ENCODE results near the gene CFAP210. TPM values are rescaled to one million over a fixed set of nuclear protein-coding genes. Genes with fewer than 3 reads are reported as not detected.

Gene CFAP210
- total and polyA plus RNA-seq, 2 experiments from 2014 or later: 3.7 TPM; not detected in 1

DNA sequence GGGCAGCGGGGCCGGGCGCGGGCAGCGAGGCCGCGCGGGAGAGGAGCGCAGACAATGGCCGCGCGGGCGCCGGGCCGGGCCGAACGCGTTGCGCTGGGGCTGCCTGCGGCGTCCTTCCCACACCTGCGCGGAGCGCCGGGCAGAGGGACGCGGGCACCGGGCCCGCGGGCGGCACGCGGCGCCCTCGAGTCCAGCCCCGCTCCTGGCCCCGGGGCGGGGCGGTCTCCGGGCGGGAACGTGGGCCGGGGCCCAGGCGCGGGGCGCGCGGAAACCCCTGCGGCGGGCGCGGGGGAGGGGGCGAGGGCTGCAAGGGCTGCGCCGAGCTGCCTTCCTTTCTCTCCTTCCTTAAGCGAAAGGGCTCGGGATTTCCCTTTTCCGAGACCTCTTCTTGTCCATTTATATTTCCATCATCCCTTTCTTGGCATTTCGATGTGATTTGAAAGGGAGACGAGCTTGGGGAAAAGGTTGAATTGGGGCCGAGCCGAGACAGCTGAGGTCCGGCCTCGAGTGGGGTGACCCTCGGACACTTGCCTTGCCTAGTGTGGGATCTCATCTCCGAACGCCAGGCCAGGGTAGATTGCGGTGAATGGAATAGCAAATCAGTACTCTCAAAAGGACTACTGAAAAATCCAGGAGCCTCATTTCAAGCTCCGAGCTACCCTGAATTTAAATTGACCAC lies 40.1 kb upstream of the CFAP210 start:
- peaks cover 26% of the 10 kb centered on the region for H3K4me1 Mint-ChIP-seq
- TF ChIP-seq ZNF331 (CRISPR knock-in tag; IDR thresholded peaks at IDR 0.05; ENCODE audit: low read depth) (no peak), EZH2phosphoT487 (IDR thresholded peaks at IDR 0.05; ENCODE audit: unreplicated experiment) (no peak), JUNB (IDR thresholded peaks at IDR 0.05; ENCODE audit: unreplicated experiment) (no peak), CREB1 (CRISPR knock-in tag; IDR thresholded peaks at IDR 0.05; ENCODE audit: low read depth) (no peak), NANOG (IDR thresholded peaks at IDR 0.05; ENCODE audit: borderline replicate concordance) (no peak), STAT1 (IDR thresholded peaks at IDR 0.05; ENCODE audit: unreplicated experiment) (no peak), POLR2AphosphoS5 (IDR thresholded peaks at IDR 0.05; ENCODE audit: low read depth) (no peak), ZNF114 (CRISPR knock-in tag; IDR thresholded peaks at IDR 0.05) (no peak), EZH2 (IDR thresholded peaks at IDR 0.05; ENCODE audit: low read depth, unreplicated experiment) (no peak)
- TF ChIP-seq, protein P1, sequence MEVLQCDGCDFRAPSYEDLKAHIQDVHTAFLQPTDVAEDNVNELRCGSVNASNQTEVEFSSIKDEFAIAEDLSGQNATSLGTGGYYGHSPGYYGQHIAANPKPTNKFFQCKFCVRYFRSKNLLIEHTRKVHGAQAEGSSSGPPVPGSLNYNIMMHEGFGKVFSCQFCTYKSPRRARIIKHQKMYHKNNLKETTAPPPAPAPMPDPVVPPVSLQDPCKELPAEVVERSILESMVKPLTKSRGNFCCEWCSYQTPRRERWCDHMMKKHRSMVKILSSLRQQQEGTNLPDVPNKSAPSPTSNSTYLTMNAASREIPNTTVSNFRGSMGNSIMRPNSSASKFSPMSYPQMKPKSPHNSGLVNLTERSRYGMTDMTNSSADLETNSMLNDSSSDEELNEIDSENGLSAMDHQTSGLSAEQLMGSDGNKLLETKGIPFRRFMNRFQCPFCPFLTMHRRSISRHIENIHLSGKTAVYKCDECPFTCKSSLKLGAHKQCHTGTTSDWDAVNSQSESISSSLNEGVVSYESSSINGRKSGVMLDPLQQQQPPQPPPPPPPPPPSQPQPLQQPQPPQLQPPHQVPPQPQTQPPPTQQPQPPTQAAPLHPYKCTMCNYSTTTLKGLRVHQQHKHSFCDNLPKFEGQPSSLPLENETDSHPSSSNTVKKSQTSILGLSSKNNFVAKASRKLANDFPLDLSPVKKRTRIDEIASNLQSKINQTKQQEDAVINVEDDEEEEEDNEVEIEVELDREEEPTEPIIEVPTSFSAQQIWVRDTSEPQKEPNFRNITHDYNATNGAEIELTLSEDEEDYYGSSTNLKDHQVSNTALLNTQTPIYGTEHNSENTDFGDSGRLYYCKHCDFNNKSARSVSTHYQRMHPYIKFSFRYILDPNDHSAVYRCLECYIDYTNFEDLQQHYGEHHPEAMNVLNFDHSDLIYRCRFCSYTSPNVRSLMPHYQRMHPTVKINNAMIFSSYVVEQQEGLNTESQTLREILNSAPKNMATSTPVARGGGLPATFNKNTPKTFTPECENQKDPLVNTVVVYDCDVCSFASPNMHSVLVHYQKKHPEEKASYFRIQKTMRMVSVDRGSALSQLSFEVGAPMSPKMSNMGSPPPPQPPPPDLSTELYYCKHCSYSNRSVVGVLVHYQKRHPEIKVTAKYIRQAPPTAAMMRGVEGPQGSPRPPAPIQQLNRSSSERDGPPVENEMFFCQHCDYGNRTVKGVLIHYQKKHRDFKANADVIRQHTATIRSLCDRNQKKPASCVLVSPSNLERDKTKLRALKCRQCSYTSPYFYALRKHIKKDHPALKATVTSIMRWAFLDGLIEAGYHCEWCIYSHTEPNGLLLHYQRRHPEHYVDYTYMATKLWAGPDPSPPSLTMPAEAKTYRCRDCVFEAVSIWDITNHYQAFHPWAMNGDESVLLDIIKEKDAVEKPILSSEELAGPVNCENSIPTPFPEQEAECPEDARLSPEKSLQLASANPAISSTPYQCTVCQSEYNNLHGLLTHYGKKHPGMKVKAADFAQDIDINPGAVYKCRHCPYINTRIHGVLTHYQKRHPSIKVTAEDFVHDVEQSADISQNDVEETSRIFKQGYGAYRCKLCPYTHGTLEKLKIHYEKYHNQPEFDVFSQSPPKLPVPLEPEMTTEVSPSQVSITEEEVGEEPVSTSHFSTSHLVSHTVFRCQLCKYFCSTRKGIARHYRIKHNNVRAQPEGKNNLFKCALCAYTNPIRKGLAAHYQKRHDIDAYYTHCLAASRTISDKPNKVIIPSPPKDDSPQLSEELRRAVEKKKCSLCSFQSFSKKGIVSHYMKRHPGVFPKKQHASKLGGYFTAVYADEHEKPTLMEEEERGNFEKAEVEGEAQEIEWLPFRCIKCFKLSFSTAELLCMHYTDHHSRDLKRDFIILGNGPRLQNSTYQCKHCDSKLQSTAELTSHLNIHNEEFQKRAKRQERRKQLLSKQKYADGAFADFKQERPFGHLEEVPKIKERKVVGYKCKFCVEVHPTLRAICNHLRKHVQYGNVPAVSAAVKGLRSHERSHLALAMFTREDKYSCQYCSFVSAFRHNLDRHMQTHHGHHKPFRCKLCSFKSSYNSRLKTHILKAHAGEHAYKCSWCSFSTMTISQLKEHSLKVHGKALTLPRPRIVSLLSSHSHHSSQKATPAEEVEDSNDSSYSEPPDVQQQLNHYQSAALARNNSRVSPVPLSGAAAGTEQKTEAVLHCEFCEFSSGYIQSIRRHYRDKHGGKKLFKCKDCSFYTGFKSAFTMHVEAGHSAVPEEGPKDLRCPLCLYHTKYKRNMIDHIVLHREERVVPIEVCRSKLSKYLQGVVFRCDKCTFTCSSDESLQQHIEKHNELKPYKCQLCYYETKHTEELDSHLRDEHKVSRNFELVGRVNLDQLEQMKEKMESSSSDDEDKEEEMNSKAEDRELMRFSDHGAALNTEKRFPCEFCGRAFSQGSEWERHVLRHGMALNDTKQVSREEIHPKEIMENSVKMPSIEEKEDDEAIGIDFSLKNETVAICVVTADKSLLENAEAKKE (CRISPR knock-in tag; IDR thresholded peaks at IDR 0.05): no peak
- TF ChIP-seq, protein P2, sequence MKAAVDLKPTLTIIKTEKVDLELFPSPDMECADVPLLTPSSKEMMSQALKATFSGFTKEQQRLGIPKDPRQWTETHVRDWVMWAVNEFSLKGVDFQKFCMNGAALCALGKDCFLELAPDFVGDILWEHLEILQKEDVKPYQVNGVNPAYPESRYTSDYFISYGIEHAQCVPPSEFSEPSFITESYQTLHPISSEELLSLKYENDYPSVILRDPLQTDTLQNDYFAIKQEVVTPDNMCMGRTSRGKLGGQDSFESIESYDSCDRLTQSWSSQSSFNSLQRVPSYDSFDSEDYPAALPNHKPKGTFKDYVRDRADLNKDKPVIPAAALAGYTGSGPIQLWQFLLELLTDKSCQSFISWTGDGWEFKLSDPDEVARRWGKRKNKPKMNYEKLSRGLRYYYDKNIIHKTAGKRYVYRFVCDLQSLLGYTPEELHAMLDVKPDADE (IDR thresholded peaks at IDR 0.05): no peak
- TF ChIP-seq, protein P3, sequence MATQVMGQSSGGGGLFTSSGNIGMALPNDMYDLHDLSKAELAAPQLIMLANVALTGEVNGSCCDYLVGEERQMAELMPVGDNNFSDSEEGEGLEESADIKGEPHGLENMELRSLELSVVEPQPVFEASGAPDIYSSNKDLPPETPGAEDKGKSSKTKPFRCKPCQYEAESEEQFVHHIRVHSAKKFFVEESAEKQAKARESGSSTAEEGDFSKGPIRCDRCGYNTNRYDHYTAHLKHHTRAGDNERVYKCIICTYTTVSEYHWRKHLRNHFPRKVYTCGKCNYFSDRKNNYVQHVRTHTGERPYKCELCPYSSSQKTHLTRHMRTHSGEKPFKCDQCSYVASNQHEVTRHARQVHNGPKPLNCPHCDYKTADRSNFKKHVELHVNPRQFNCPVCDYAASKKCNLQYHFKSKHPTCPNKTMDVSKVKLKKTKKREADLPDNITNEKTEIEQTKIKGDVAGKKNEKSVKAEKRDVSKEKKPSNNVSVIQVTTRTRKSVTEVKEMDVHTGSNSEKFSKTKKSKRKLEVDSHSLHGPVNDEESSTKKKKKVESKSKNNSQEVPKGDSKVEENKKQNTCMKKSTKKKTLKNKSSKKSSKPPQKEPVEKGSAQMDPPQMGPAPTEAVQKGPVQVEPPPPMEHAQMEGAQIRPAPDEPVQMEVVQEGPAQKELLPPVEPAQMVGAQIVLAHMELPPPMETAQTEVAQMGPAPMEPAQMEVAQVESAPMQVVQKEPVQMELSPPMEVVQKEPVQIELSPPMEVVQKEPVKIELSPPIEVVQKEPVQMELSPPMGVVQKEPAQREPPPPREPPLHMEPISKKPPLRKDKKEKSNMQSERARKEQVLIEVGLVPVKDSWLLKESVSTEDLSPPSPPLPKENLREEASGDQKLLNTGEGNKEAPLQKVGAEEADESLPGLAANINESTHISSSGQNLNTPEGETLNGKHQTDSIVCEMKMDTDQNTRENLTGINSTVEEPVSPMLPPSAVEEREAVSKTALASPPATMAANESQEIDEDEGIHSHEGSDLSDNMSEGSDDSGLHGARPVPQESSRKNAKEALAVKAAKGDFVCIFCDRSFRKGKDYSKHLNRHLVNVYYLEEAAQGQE (IDR thresholded peaks at IDR 0.05; ENCODE audit: unreplicated experiment): no peak
- TF ChIP-seq, protein P4, sequence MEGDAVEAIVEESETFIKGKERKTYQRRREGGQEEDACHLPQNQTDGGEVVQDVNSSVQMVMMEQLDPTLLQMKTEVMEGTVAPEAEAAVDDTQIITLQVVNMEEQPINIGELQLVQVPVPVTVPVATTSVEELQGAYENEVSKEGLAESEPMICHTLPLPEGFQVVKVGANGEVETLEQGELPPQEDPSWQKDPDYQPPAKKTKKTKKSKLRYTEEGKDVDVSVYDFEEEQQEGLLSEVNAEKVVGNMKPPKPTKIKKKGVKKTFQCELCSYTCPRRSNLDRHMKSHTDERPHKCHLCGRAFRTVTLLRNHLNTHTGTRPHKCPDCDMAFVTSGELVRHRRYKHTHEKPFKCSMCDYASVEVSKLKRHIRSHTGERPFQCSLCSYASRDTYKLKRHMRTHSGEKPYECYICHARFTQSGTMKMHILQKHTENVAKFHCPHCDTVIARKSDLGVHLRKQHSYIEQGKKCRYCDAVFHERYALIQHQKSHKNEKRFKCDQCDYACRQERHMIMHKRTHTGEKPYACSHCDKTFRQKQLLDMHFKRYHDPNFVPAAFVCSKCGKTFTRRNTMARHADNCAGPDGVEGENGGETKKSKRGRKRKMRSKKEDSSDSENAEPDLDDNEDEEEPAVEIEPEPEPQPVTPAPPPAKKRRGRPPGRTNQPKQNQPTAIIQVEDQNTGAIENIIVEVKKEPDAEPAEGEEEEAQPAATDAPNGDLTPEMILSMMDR (conservative IDR thresholded peaks at IDR 0.05; ENCODE audit: low read depth in 2 of 2): no peak
- 0 out of 2 replicates have a peak, but pooled peaks cover 4% of the 10 kb centered on the region for H3K9me2 ChIP-seq (ENCODE audit: insufficient read depth)
- H2AFZ ChIP-seq: peak overlapping the region; percentile 92; the same call in 1 of the 2 replicates
- H3K36me3 Mint-ChIP-seq (ENCODE audit: low read depth): peaks cover 34% of the 10 kb centered on the region
- ATAC-seq (peak; percentile 47), DNase-seq (ENCODE audit: low spot score) (peak; percentile 75)
- H3K27ac Mint-ChIP-seq: no peak overlapping the region; the same call in 1 of the 2 replicates
- H3K4me2 ChIP-seq: peak overlapping the region; percentile 96
- H3K27me3 ChIP-seq (ENCODE audit: insufficient read depth): peaks cover 7% of the 10 kb centered on the region
- peak overlapping the region; percentile 91 for H3K4me3 Mint-ChIP-seq
- H3K79me2 ChIP-seq (replicated peaks; ENCODE audit: insufficient read depth): peaks cover 46% of the 10 kb centered on the region
- H3K27ac ChIP-seq (ENCODE audit: low read depth): no peak overlapping the region
- no peaks in the 10 kb centered on the region; the same call in 1 of the 2 replicates for H3K36me3 ChIP-seq (ENCODE audit: insufficient read depth)
- H3K9me3 Mint-ChIP-seq: peaks cover 5% of the 10 kb centered on the region; the same call in 2 of the 3 replicates
- peaks cover 9% of the 10 kb centered on the region for H3K27me3 Mint-ChIP-seq (ENCODE audit: insufficient read depth, low read depth, poor library complexity)
- H3K4me3 ChIP-seq: peak overlapping the region; percentile 95
- H3K4me1 ChIP-seq (ENCODE audit: insufficient read depth): peaks cover 33% of the 10 kb centered on the region
- H4K20me1 ChIP-seq (replicated peaks; ENCODE audit: insufficient read depth): peaks cover 11% of the 10 kb centered on the region; the same call in 1 of the 2 replicates
- 0 out of 2 replicates have a peak, but pooled peaks cover 6% of the 10 kb centered on the region for H3F3A ChIP-seq (replicated peaks; ENCODE audit: low read depth)
